ENCODE data around the gene FAM107A. TPM values are rescaled to one million over a fixed set of nuclear protein-coding genes. Genes with fewer than 3 reads are reported as not detected.

The FAM107A gene
- total RNA-seq, 1 experiment from 2014 or later, result not detected

- no peak for DNase-seq (ENCODE audit: low read depth, low spot score)
- POLR2A ChIA-PET, result no interaction called here
- H3K9me3 ChIP-seq (ENCODE audit: control insufficient read depth in 1 of 2, insufficient read depth in 1 of 2, low read depth in 1 of 2, low read length in 2 of 2), result no peaks in the 10 kb centered on the region
- no peak overlapping the region for H3K9ac ChIP-seq (ENCODE audit: low read length)
- H3K9me2 ChIP-seq (ENCODE audit: insufficient read depth), result no peaks in the 10 kb centered on the region
- no peak for ATAC-seq
- no peak overlapping the region for H3K27ac ChIP-seq (ENCODE audit: low read depth, low read length)
- RAD21 ChIA-PET (ENCODE audit: low non-redundant PET in 1 of 2, low total read pairs in 2 of 2, uncharacterized antibody in 2 of 2, unreplicated experiment in 2 of 2), result no interaction called here
- no peaks in the 10 kb centered on the region for H4K20me1 ChIP-seq (ENCODE audit: insufficient read depth)
- TF ChIP-seq JUND (IDR thresholded peaks at IDR 0.05), result no peak
- no peak for TF ChIP-seq MAX (IDR thresholded peaks at IDR 0.05)
- no peak for TF ChIP-seq EZH2 (IDR thresholded peaks at IDR 0.05)
- TF ChIP-seq TCF7L2 (IDR thresholded peaks at IDR 0.05; ENCODE audit: borderline replicate concordance, extremely low read depth, insufficient read depth, insufficient read length), result no peak
- TF ChIP-seq RAD21 (IDR thresholded peaks at IDR 0.05; ENCODE audit: low read depth), result no peak
- intact Hi-C loops (cut with micrococcal nuclease), result no loop called here
- no peaks in the 10 kb centered on the region; the same call in 1 of the 2 replicates for H3K27me3 ChIP-seq (ENCODE audit: insufficient read depth, low read length)
- no peaks in the 10 kb centered on the region for H3K36me3 ChIP-seq (ENCODE audit: control insufficient read depth in 1 of 2, insufficient read depth in 2 of 2, low read length in 2 of 2)
- H2AFZ ChIP-seq (ENCODE audit: low read depth, low read length, poor library complexity, severe bottlenecking), result no peak overlapping the region
- BruUV-seq (replicated peaks), result no TSS peak
- H3K4me3 ChIP-seq (replicated peaks in 1 of 2; ENCODE audit: low read depth in 1 of 2, low read length in 2 of 2), result no peak overlapping the region
- CTCF ChIA-PET, result no interaction called here
- no peak overlapping the region for H3K4me2 ChIP-seq (ENCODE audit: low read length)
- H3K79me2 ChIP-seq (ENCODE audit: insufficient read depth, low read length), result no peaks in the 10 kb centered on the region
- H3K4me1 ChIP-seq (ENCODE audit: control insufficient read depth in 1 of 2, insufficient read depth in 2 of 2, low read length in 2 of 2), result no peaks in the 10 kb centered on the region
Measured at GRCh38 chr3:58540176-58540858, 36.9 kb downstream of the FAM107A start.

GRCh38 chr3:58539626-58540025, 37.6 kb downstream of the FAM107A start:
- H3K4me2 ChIP-seq (ENCODE audit: low read length), result no peak overlapping the region
- ChIA-PET POLR2A (no interaction called here), CTCF (interaction anchor here (1.4 kb wide), 1 partner anchor 10 kb away, joined by 6 read pairs; no protein-coding TSS in a partner anchor), RAD21 (ENCODE audit: low non-redundant PET in 1 of 2, low total read pairs in 2 of 2, uncharacterized antibody in 2 of 2, unreplicated experiment in 2 of 2) (no interaction called here)
- H3K4me1 ChIP-seq (ENCODE audit: control insufficient read depth in 1 of 2, insufficient read depth in 2 of 2, low read length in 2 of 2), result no peaks in the 10 kb centered on the region
- ATAC-seq (no peak), DNase-seq (ENCODE audit: low read depth, low spot score) (no peak)
- no peaks in the 10 kb centered on the region for H3K9me2 ChIP-seq (ENCODE audit: insufficient read depth)
- intact Hi-C loops (cut with micrococcal nuclease), result no loop called here
- H3K4me3 ChIP-seq (replicated peaks in 1 of 2; ENCODE audit: low read depth in 1 of 2, low read length in 2 of 2), result no peak overlapping the region
- no peaks in the 10 kb centered on the region for H3K9me3 ChIP-seq (ENCODE audit: control insufficient read depth in 1 of 2, insufficient read depth in 1 of 2, low read depth in 1 of 2, low read length in 2 of 2)
- BruUV-seq (replicated peaks), result no TSS peak
- H3K27ac ChIP-seq (ENCODE audit: low read depth, low read length), result no peak overlapping the region
- no peaks in the 10 kb centered on the region for H3K36me3 ChIP-seq (ENCODE audit: control insufficient read depth in 1 of 2, insufficient read depth in 2 of 2, low read length in 2 of 2)
- no peaks in the 10 kb centered on the region; the same call in 1 of the 2 replicates for H3K27me3 ChIP-seq (ENCODE audit: insufficient read depth, low read length)
- no peaks in the 10 kb centered on the region for H4K20me1 ChIP-seq (ENCODE audit: insufficient read depth)
- H3K79me2 ChIP-seq (ENCODE audit: insufficient read depth, low read length), result no peaks in the 10 kb centered on the region
- H2AFZ ChIP-seq (ENCODE audit: low read depth, low read length, poor library complexity, severe bottlenecking), result no peak overlapping the region
- no peak overlapping the region for H3K9ac ChIP-seq (ENCODE audit: low read length)
- no peak for TF ChIP-seq SIN3A (IDR thresholded peaks at IDR 0.05; ENCODE audit: low read depth)
- TF ChIP-seq EZH2phosphoT487 (IDR thresholded peaks at IDR 0.05; ENCODE audit: borderline replicate concordance), result no peak
- TF ChIP-seq ZNF274 (IDR thresholded peaks at IDR 0.05; ENCODE audit: low read depth, low read length), result no peak
- TF ChIP-seq CEBPB (IDR thresholded peaks at IDR 0.05; ENCODE audit: low read depth), result no peak
- no peak for TF ChIP-seq ATF3 (IDR thresholded peaks at IDR 0.05)
- TF ChIP-seq TCF7L2 (IDR thresholded peaks at IDR 0.05; ENCODE audit: borderline replicate concordance, extremely low read depth, insufficient read depth, insufficient read length), result no peak
- TF ChIP-seq EZH2 (IDR thresholded peaks at IDR 0.05), result no peak
- TF ChIP-seq SRF (IDR thresholded peaks at IDR 0.05; ENCODE audit: low read depth), result no peak
- TF ChIP-seq CTCF (IDR thresholded peaks at IDR 0.05 in 2 of 3, conservative IDR thresholded peaks at IDR 0.05 in 1 of 3; ENCODE audit: borderline replicate concordance in 1 of 3, insufficient read depth in 1 of 3, low read depth in 2 of 3, low read length in 2 of 3), result no peak
- no peak for TF ChIP-seq JUND (IDR thresholded peaks at IDR 0.05)
- TF ChIP-seq FOSL1 (IDR thresholded peaks at IDR 0.05; ENCODE audit: low read depth), result no peak
- TF ChIP-seq MAX (IDR thresholded peaks at IDR 0.05), result no peak
- TF ChIP-seq POLR2AphosphoS5 (IDR thresholded peaks at IDR 0.05; ENCODE audit: low read depth, low read length), result no peak
- TF ChIP-seq SP1 (IDR thresholded peaks at IDR 0.05; ENCODE audit: low read depth), result no peak
- TF ChIP-seq ZFX (IDR thresholded peaks at IDR 0.05), result no peak
